Panc1 (cell line): ENCODE measurements around the gene CDH10. TPM values are rescaled to one million over a fixed set of nuclear protein-coding genes. Genes with fewer than 3 reads are reported as not detected.

ENCODE experiments used
- ATAC-seq: fragments of 200-7000 bp; cut with Tn5 transposase; 2 replicates; pipeline ENCODE4 v1.9.1; 2020; ENCODE audit warnings: mild to moderate bottlenecking, moderate library complexity
- BruUV-seq: library from RNA; stranded (reverse); fragments of 400-500 nt; replicated peaks from 2 replicates; lab custom pipeline; 2021; lab: Mats Ljungman, UMichigan
- CTCF ChIA-PET: fragments of 300-600 bp; sonication (Branson Sonifier 250); formaldehyde crosslinking; loops from one replicate; lab custom pipeline; 2022; ENCODE audit warnings: antibody characterized with exemption; lab: Charles Lee
- POLR2A ChIA-PET: fragments of 300-600 bp; sonication (Branson Sonifier 250); formaldehyde crosslinking; loops from one replicate; lab custom pipeline; 2022; ENCODE audit warnings: antibody characterized with exemption; lab: Charles Lee
- DNase-seq: peaks from one replicate; pipeline ENCODE4 v3.0.0-alpha.2; 2010; ENCODE audit warnings: low read depth, low spot score
- H3K27ac ChIP-seq: 2 replicates; pipeline ENCODE4 v1.5.1; 2011; ENCODE audit warnings: mild to moderate bottlenecking, low read length, inconsistent platforms
- H3K27me3 ChIP-seq: fragments of 200-500 bp; sonication (Bioruptor generic); 2 replicates; pipeline ENCODE4 v1.6.0; 2014; ENCODE audit warnings: low read length, inconsistent platforms; ENCODE audit not compliant: control insufficient read depth, insufficient read depth
- H3K36me3 ChIP-seq: fragments of 200-500 bp; sonication (Bioruptor generic); 2 replicates; pipeline ENCODE4 v1.5.1; 2014; ENCODE audit warnings: inconsistent platforms, mild to moderate bottlenecking, low read length, moderate library complexity; ENCODE audit not compliant: control insufficient read depth, insufficient read depth
- H3K4me1 ChIP-seq: 2 replicates; pipeline ENCODE4 v1.5.1; 2011; ENCODE audit warnings: inconsistent platforms, mild to moderate bottlenecking, low read length, moderate library complexity; ENCODE audit not compliant: control insufficient read depth, insufficient read depth
- H3K4me3 ChIP-seq, 2 experiments: 2 replicates each; pipeline ENCODE4 v1.5.1; 2011 to 2012; ENCODE audit warnings: low read depth in 2 of 2, low read length in 2 of 2, mild to moderate bottlenecking in 2 of 2, inconsistent platforms in 1 of 2, moderate library complexity in 1 of 2
- H3K9me3 ChIP-seq: fragments of 200-500 bp; sonication (Bioruptor generic); 2 replicates; pipeline ENCODE4 v1.5.1; 2014; ENCODE audit warnings: low read depth, mild to moderate bottlenecking, inconsistent platforms, low read length, moderate library complexity; ENCODE audit not compliant: control insufficient read depth, insufficient read depth
- CTCF ChIP-seq: fragments of 450-650 bp; IDR thresholded peaks from 2 replicates; pipeline ENCODE4 v1.5.1; 2017; ENCODE audit warnings: mild to moderate bottlenecking
- POLR2AphosphoS5 ChIP-seq: IDR thresholded peaks from 2 replicates; pipeline ENCODE4 v1.6.1; 2012; ENCODE audit warnings: mild to moderate bottlenecking, low read depth, low read length, moderate library complexity
- REST ChIP-seq, 2 experiments: IDR thresholded peaks; 2 replicates each; pipeline ENCODE4 v1.6.1; 2011 to 2012; ENCODE audit warnings: low read depth in 2 of 2, control low read depth in 1 of 2, low read length in 1 of 2, mild to moderate bottlenecking in 1 of 2, moderate library complexity in 1 of 2; ENCODE audit not compliant: insufficient read depth in 1 of 2
- SIN3A ChIP-seq: IDR thresholded peaks from 2 replicates; pipeline ENCODE4 v1.6.1; 2012; ENCODE audit warnings: low read depth, mild to moderate bottlenecking, low read length, moderate library complexity, borderline replicate concordance; ENCODE audit not compliant: insufficient read depth
- TCF7L2 ChIP-seq: IDR thresholded peaks from 2 replicates; pipeline ENCODE4 v1.6.1; 2011; ENCODE audit warnings: mild to moderate bottlenecking, low read depth, low read length, inconsistent platforms
- in situ Hi-C: cut with HindIII; loops from 2 replicates; pipeline ENCODE4 v1.10.0; 2016; ENCODE audit warnings: low sequenced_read_pairs, low pct_unique_long_range_greater_than_20kb
- intact Hi-C: fragments of 100-400 bp; cut with micrococcal nuclease; formaldehyde crosslinking; loops from one replicate; pipeline ENCODE4 v1.10.0; 2022; ENCODE audit not compliant: unreplicated experiment
- total RNA-seq: library from RNA; stranded (reverse); gene quantifications from one replicate; pipeline ENCODE4 v1.2.1, GENCODE V29; 2021; ENCODE audit not compliant: unreplicated experiment

CDH10 gene
- total RNA-seq, 1 experiment from 2014 or later: 0.72 TPM

- no peak for DNase-seq
- H3K36me3 ChIP-seq: no peaks in the 10 kb centered on the region
- in situ Hi-C loops (no loop called here), intact Hi-C loops (loop anchor here (10.0 kb wide), 1 partner anchor 186 kb away; no protein-coding TSS in a partner anchor)
- no peak overlapping the region for H3K27ac ChIP-seq
- no peak for TF ChIP-seq REST (IDR thresholded peaks at IDR 0.05; ENCODE audit: insufficient read depth in 1 of 2, low read depth in 2 of 2, low read length in 1 of 2)
- TF ChIP-seq SIN3A: no peak
- no peak for TF ChIP-seq CTCF
- TF ChIP-seq POLR2AphosphoS5: no peak
- no peak for TF ChIP-seq TCF7L2
- H3K27me3 ChIP-seq: no peaks in the 10 kb centered on the region
- H3K4me1 ChIP-seq: no peaks in the 10 kb centered on the region; the same call in 1 of the 2 replicates
- H3K9me3 ChIP-seq: no peaks in the 10 kb centered on the region
- no TSS peak for BruUV-seq
- no peak overlapping the region for H3K4me3 ChIP-seq
- ATAC-seq: no peak
- ChIA-PET CTCF (no interaction called here), POLR2A (no interaction called here)
Measured at GRCh38 chr5:24630918-24631317, 13.9 kb downstream of the CDH10 start.

- Histone ChIP-seq H3K27ac (no peak overlapping the region), H3K9me3 (no peaks in the 10 kb centered on the region), H3K36me3 (no peaks in the 10 kb centered on the region), H3K4me1 (no peaks in the 10 kb centered on the region; the same call in 1 of the 2 replicates), H3K27me3 (no peaks in the 10 kb centered on the region), H3K4me3 (no peak overlapping the region)
- in situ Hi-C loops (no loop called here), intact Hi-C loops (loop anchor here (10.0 kb wide), 1 partner anchor 185 kb away; no protein-coding TSS in a partner anchor)
- ChIA-PET POLR2A (no interaction called here), CTCF (no interaction called here)
- DNase-seq (no peak), ATAC-seq (no peak)
- TF ChIP-seq CTCF (no peak), SIN3A (no peak), POLR2AphosphoS5 (no peak), REST (IDR thresholded peaks at IDR 0.05; ENCODE audit: insufficient read depth in 1 of 2, low read depth in 2 of 2, low read length in 1 of 2) (no peak), TCF7L2 (no peak)
- no TSS peak for BruUV-seq
Measured at GRCh38 chr5:24629798-24630197, 15.0 kb downstream of the CDH10 start.
